Peyer's patch (tissue), 4 donors: ENCODE data around the gene CACHD1. TPM values are rescaled to one million over a fixed set of nuclear protein-coding genes. Genes with fewer than 3 reads are reported as not detected.
"Not testable (repeated sequence)": the region's sequence is repeated elsewhere in the genome, so short reads cannot be mapped to it uniquely, and the experiment has no call there.

Experiments
- DNase-seq, 3 donors: peaks; one replicate each; pipeline ENCODE4 v3.0.0-alpha.2; 2017 to 2019
- H3K27ac ChIP-seq, 4 donors: fragments of 200-600 bp; sonication (generic); one replicate each; pipeline ENCODE4 v1.5.1; 2016 to 2019
- H3K27me3 ChIP-seq, 2 donors: fragments of 200-600 bp; sonication (generic); one replicate each; pipeline ENCODE4 v1.5.1; 2019
- H3K36me3 ChIP-seq, 3 donors: fragments of 200-600 bp; sonication (generic); one replicate each; pipeline ENCODE4 v1.5.1; 2016 to 2019
- H3K4me1 ChIP-seq, 4 donors: fragments of 200-600 bp; sonication (generic); one replicate each; pipeline ENCODE4 v1.5.1; 2016 to 2019
- H3K4me3 ChIP-seq, 4 donors: fragments of 200-600 bp; sonication (generic); 1 replicate in 3 of 4; 2 replicates in 1 of 4; pipeline ENCODE4 v1.5.1; 2016 to 2019; ENCODE audit warnings: mild to moderate bottlenecking in 1 of 4
- H3K9me3 ChIP-seq, 4 donors: fragments of 200-600 bp; sonication (generic); one replicate each; pipeline ENCODE4 v1.5.1; 2016 to 2019; ENCODE audit warnings: mild to moderate bottlenecking in 1 of 4
- POLR2A ChIP-seq, 2 donors: fragments of 450-650 bp; IDR thresholded peaks; one replicate each; pipeline ENCODE4 v1.5.1; 2017; ENCODE audit warnings: antibody characterized with exemption in 2 of 2, mild to moderate bottlenecking in 2 of 2, moderate library complexity in 2 of 2
- total RNA-seq, 4 donors: library from RNA; depleted of rRNA; stranded (reverse); fragments of >200 nt; gene quantifications; one replicate each; pipeline ENCODE4 v1.1.0, GENCODE V29; 2016
- TF ChIP-seq, protein P1 (sequence below), 6 experiments: fragments of 450-650 bp in 4 of 6; fragments of 200-600 bp in 2 of 6; sonication (generic) in 1 of 6; IDR thresholded peaks; one replicate each; pipeline ENCODE4 v1.5.1; 2017 to 2019; ENCODE audit warnings: antibody characterized with exemption in 6 of 6, mild to moderate bottlenecking in 3 of 6, moderate library complexity in 1 of 6

CACHD1 gene
- total RNA-seq, 4 donors from 2014 or later = 3.3 to 10.7 (median 6.3) TPM

DNA sequence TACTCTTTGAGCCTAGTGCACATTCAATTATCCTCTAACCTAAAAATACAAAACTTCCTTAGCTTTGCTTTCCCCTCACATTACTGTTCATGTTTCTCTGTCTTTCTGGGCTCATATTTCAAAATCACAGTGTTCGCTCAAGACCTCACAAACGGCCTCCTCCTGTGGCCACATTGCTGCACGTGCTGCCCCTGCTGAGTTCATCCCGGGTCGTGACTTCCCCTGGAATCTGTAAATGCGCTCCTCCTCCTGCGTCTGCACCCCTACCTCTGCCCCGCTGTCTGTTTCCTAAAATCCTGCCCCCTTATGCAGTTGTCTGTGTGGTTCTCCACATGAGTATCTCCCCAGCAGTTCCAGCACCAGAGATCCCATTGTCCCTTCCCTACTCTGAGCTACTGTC is 229.4 kb downstream of the CACHD1 start:
- DNase-seq = no peak
- no peak for TF ChIP-seq POLR2A (IDR thresholded peaks at IDR 0.05)
- TF ChIP-seq, protein P1, sequence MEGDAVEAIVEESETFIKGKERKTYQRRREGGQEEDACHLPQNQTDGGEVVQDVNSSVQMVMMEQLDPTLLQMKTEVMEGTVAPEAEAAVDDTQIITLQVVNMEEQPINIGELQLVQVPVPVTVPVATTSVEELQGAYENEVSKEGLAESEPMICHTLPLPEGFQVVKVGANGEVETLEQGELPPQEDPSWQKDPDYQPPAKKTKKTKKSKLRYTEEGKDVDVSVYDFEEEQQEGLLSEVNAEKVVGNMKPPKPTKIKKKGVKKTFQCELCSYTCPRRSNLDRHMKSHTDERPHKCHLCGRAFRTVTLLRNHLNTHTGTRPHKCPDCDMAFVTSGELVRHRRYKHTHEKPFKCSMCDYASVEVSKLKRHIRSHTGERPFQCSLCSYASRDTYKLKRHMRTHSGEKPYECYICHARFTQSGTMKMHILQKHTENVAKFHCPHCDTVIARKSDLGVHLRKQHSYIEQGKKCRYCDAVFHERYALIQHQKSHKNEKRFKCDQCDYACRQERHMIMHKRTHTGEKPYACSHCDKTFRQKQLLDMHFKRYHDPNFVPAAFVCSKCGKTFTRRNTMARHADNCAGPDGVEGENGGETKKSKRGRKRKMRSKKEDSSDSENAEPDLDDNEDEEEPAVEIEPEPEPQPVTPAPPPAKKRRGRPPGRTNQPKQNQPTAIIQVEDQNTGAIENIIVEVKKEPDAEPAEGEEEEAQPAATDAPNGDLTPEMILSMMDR (IDR thresholded peaks at IDR 0.05) = no peak
- Histone ChIP-seq H3K4me1 (no peaks in the 10 kb centered on the region), H3K27me3 (no peaks in the 10 kb centered on the region), H3K27ac (no peak overlapping the region), H3K4me3 (no peak overlapping the region), H3K36me3 (no peaks in the 10 kb centered on the region), H3K9me3 (no peaks in the 10 kb centered on the region)

- TF ChIP-seq, protein P1 (IDR thresholded peaks at IDR 0.05) = no peak
- no peak for TF ChIP-seq POLR2A (IDR thresholded peaks at IDR 0.05)
- no peaks in the 10 kb centered on the region for H3K27me3 ChIP-seq
- no peaks in the 10 kb centered on the region for H3K9me3 ChIP-seq
- H3K4me1 ChIP-seq = no peaks in the 10 kb centered on the region
- H3K4me3 ChIP-seq = no peak overlapping the region
- no peaks in the 10 kb centered on the region for H3K36me3 ChIP-seq
- no peak for DNase-seq
- H3K27ac ChIP-seq = no peak overlapping the region
Observed at GRCh38 chr1:64701071-64701470, 231.1 kb downstream of the CACHD1 start.

- Histone ChIP-seq H3K4me1 (no peaks in the 10 kb centered on the region), H3K27me3 (no peaks in the 10 kb centered on the region), H3K27ac (no peak overlapping the region), H3K9me3 (no peaks in the 10 kb centered on the region), H3K4me3 (no peak overlapping the region), H3K36me3 (no peaks in the 10 kb centered on the region)
- DNase-seq = no peak
- no peak for TF ChIP-seq POLR2A (IDR thresholded peaks at IDR 0.05)
- TF ChIP-seq, protein P1 (IDR thresholded peaks at IDR 0.05) = no peak
Observed at GRCh38 chr1:64701886-64702285, 232.0 kb downstream of the CACHD1 start.

DNA sequence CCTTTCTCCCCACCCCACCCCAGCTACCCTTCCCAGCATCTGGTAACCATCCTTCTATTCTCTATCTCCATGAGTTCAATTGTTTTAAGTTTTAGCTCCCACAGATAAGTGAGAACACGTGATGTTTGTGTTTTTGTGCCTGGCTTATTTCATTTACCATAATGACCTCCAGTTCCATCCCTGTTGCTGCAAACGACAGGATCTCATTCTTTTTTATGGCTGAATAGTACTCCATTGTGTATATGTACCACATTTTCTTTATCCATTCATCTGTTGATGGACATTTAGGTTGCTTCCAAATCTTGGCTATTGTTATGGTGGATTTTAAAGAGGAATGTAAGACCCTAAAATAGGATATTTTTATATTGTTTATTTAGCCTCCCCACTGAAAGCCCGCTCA is 232.7 kb downstream of the CACHD1 start:
- not testable (repeated sequence) for H3K27ac ChIP-seq, DNase-seq, H3K9me3 ChIP-seq

DNA sequence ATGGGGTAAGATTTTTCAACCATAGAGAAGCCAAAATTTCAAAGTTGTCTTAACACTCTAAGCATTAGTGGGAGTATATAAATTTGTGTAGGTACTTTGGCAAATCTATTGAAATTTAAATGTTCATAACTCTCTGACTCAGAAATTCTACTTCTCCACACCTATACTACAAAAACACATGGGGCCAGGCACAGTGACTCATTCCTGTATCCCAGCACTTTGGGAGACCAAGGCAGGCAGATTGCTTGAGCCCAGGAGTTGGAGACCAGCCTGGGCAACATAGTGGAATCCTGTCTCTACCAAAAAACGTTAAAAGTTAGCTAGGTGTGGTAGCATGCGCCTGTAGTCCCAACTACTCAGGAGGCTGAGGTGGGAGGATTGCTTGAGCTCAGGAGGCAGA is 233.7 kb downstream of the CACHD1 start:
- no peaks in the 10 kb centered on the region for H3K36me3 ChIP-seq
- DNase-seq = no peak
- no peaks in the 10 kb centered on the region for H3K27me3 ChIP-seq

More for the DNA sequence above, 232.7 kb downstream of the CACHD1 start:
- H3K4me1 ChIP-seq, H3K4me3 ChIP-seq, H3K27me3 ChIP-seq, H3K36me3 ChIP-seq: not testable (repeated sequence)

GRCh38 chr1:64705591-64705990 is 235.7 kb downstream of the CACHD1 start:
- H3K4me3 ChIP-seq = no peak overlapping the region
- H3K27me3 ChIP-seq = no peaks in the 10 kb centered on the region
- DNase-seq = no peak
- no peak for TF ChIP-seq POLR2A (IDR thresholded peaks at IDR 0.05)
- TF ChIP-seq, protein P1 (IDR thresholded peaks at IDR 0.05) = no peak
- H3K36me3 ChIP-seq = no peaks in the 10 kb centered on the region
- H3K4me1 ChIP-seq = no peaks in the 10 kb centered on the region
- H3K27ac ChIP-seq = no peak overlapping the region
- no peaks in the 10 kb centered on the region for H3K9me3 ChIP-seq

More for the DNA sequence above, 233.7 kb downstream of the CACHD1 start:
- Histone ChIP-seq H3K27ac (no peak overlapping the region), H3K9me3 (no peaks in the 10 kb centered on the region), H3K4me3 (no peak overlapping the region), H3K4me1 (no peaks in the 10 kb centered on the region)
- TF ChIP-seq, protein P1 (IDR thresholded peaks at IDR 0.05) = no peak
- no peak for TF ChIP-seq POLR2A (IDR thresholded peaks at IDR 0.05)
